HCT116 (cell line): ENCODE data around the gene ARHGAP42. TPM values are rescaled to one million over a fixed set of nuclear protein-coding genes. Genes with fewer than 3 reads are reported as not detected.

Source experiments
- ATAC-seq: fragments of 200-7000 bp; cut with Tn5 transposase; 2 replicates; pipeline ENCODE4 v1.9.1; 2020; ENCODE audit warnings: mild to moderate bottlenecking, moderate library complexity
- BruUV-seq: library from RNA; stranded (reverse); fragments of 400-500 nt; replicated peaks from 2 replicates; lab custom pipeline; 2021; lab: Mats Ljungman, UMichigan
- CTCF ChIA-PET: fragments of 300-600 bp; sonication (Branson Sonifier 250); formaldehyde crosslinking; loops from one replicate; lab custom pipeline; 2021; ENCODE audit warnings: antibody characterized with exemption; lab: Charles Lee
- POLR2A ChIA-PET: fragments of 300-600, 350-600 bp; sonication (Branson Sonifier 250); formaldehyde crosslinking; loops from one replicate; lab custom pipeline; 2021; ENCODE audit warnings: antibody characterized with exemption; lab: Charles Lee
- RAD21 ChIA-PET, 2 experiments: fragments of 300-600 bp; sonication (Branson Sonifier 250); formaldehyde crosslinking; loops; one replicate each; lab custom pipeline; 2023; ENCODE audit warnings: low total read pairs in 2 of 2; ENCODE audit not compliant: uncharacterized antibody in 2 of 2, unreplicated experiment in 2 of 2, low non-redundant PET in 1 of 2; lab: Charles Lee
- DNase-seq: peaks from one replicate; pipeline ENCODE4 v3.0.0-alpha.2; 2010; ENCODE audit warnings: low read depth, low spot score
- H2AFZ ChIP-seq: fragments of 200-600 bp; shearing (Covaris generic), sonication (generic); 2 replicates; pipeline ENCODE4 v1.6.1; 2017; ENCODE audit warnings: low read depth, mixed run types, mixed read lengths, antibody characterized with exemption, low read length; ENCODE audit not compliant: poor library complexity, severe bottlenecking
- H3K27ac ChIP-seq: 2 replicates; pipeline ENCODE4 v1.5.1; 2012; ENCODE audit warnings: low read depth, low read length
- H3K27me3 ChIP-seq: fragments of 200-600 bp; sonication (generic); 2 replicates; pipeline ENCODE4 v1.6.1; 2016; ENCODE audit warnings: mixed run types, low read length, mixed read lengths; ENCODE audit not compliant: insufficient read depth
- H3K36me3 ChIP-seq, 2 experiments: fragments of 200-500 bp in 1 of 2; fragments of 200-600 bp in 1 of 2; sonication (Bioruptor generic) in 1 of 2; sonication (generic) in 1 of 2; 2 replicates each; pipeline versions ENCODE4 v1.5.1 to v1.6.1; 2014 to 2016; ENCODE audit warnings: low read length in 2 of 2, inconsistent platforms in 1 of 2, mixed read lengths in 1 of 2, mixed run types in 1 of 2; ENCODE audit not compliant: insufficient read depth in 2 of 2, control insufficient read depth in 1 of 2
- H3K4me1 ChIP-seq, 2 experiments: fragments of 200-600 bp in 1 of 2; sonication (generic) in 1 of 2; 2 replicates each; pipeline versions ENCODE4 v1.5.1 to v1.6.1; 2012 to 2017; ENCODE audit warnings: low read length in 2 of 2, inconsistent platforms in 1 of 2, mild to moderate bottlenecking in 1 of 2, mixed read lengths in 1 of 2, mixed run types in 1 of 2, moderate library complexity in 1 of 2; ENCODE audit not compliant: insufficient read depth in 2 of 2, control insufficient read depth in 1 of 2
- H3K4me2 ChIP-seq: fragments of 200-600 bp; sonication (generic); 2 replicates; pipeline ENCODE4 v1.6.1; 2017; ENCODE audit warnings: mixed run types, low read length, mixed read lengths
- H3K4me3 ChIP-seq, 2 experiments: fragments of 200-600 bp in 1 of 2; sonication (generic) in 1 of 2; replicated peaks in 1 of 2; 2 replicates each; pipeline ENCODE4 v1.5.1; 2011 to 2016; ENCODE audit warnings: low read length in 2 of 2, control low read depth in 1 of 2, low read depth in 1 of 2, mild to moderate bottlenecking in 1 of 2, mixed read lengths in 1 of 2, mixed run types in 1 of 2
- H3K79me2 ChIP-seq: fragments of 200-600 bp; sonication (generic); 2 replicates; pipeline ENCODE4 v1.6.1; 2017; ENCODE audit warnings: mild to moderate bottlenecking, mixed run types, low read length, moderate library complexity, mixed read lengths; ENCODE audit not compliant: insufficient read depth
- H3K9ac ChIP-seq: fragments of 200-600 bp; sonication (generic); 2 replicates; pipeline ENCODE4 v1.6.1; 2016; ENCODE audit warnings: low read length, mixed read lengths
- H3K9me2 ChIP-seq: fragments of 200-600 bp; sonication (generic), shearing (Covaris generic); 2 replicates; pipeline ENCODE4 v1.6.1; 2017; ENCODE audit warnings: mixed run types, mild to moderate bottlenecking, moderate library complexity; ENCODE audit not compliant: insufficient read depth
- H3K9me3 ChIP-seq, 2 experiments: fragments of 200-500 bp in 1 of 2; fragments of 200-600 bp in 1 of 2; sonication (Bioruptor generic) in 1 of 2; sonication (generic) in 1 of 2; 2 replicates each; pipeline ENCODE4 v1.6.1; 2014 to 2017; ENCODE audit warnings: low read length in 2 of 2, mixed read lengths in 2 of 2, inconsistent platforms in 1 of 2, low read depth in 1 of 2, mild to moderate bottlenecking in 1 of 2, mixed run types in 1 of 2, moderate library complexity in 1 of 2; ENCODE audit not compliant: control insufficient read depth in 1 of 2, insufficient read depth in 1 of 2
- H4K20me1 ChIP-seq: fragments of 200-600 bp; sonication (generic), shearing (Covaris generic); 2 replicates; pipeline ENCODE4 v1.6.1; 2017; ENCODE audit warnings: mixed run types, mild to moderate bottlenecking, moderate library complexity; ENCODE audit not compliant: insufficient read depth
- CBX3 ChIP-seq: IDR thresholded peaks from 2 replicates; pipeline ENCODE4 v1.6.1; 2012; ENCODE audit warnings: low read depth
- CEBPB ChIP-seq: IDR thresholded peaks from 2 replicates; pipeline ENCODE4 v1.6.1; 2012; ENCODE audit warnings: low read depth
- EGR1 ChIP-seq: IDR thresholded peaks from 2 replicates; pipeline ENCODE4 v1.6.1; 2012; ENCODE audit warnings: low read depth
- ELF1 ChIP-seq: IDR thresholded peaks from 2 replicates; pipeline ENCODE4 v1.6.1; 2012; ENCODE audit warnings: low read depth, borderline replicate concordance
- EZH2 ChIP-seq: fragments of 200-600 bp; sonication (generic); IDR thresholded peaks from 2 replicates; pipeline ENCODE4 v1.6.1; 2017; ENCODE audit warnings: antibody characterized with exemption, mixed run types
- EZH2phosphoT487 ChIP-seq: fragments of 200-600 bp; IDR thresholded peaks from 2 replicates; pipeline ENCODE4 v1.6.1; 2018; ENCODE audit warnings: antibody characterized with exemption, borderline replicate concordance
- FOSL1 ChIP-seq: IDR thresholded peaks from 2 replicates; pipeline ENCODE4 v1.6.1; 2012; ENCODE audit warnings: low read depth
- JUND ChIP-seq: IDR thresholded peaks from 2 replicates; pipeline ENCODE4 v1.6.1; 2012
- POLR2A ChIP-seq: IDR thresholded peaks from 2 replicates; pipeline ENCODE4 v1.7.0; 2011; ENCODE audit warnings: borderline replicate concordance; ENCODE audit not compliant: insufficient read depth, insufficient read length; ENCODE audit errors: extremely low read depth
- RAD21 ChIP-seq: IDR thresholded peaks from 2 replicates; pipeline ENCODE4 v1.6.1; 2012; ENCODE audit warnings: low read depth, mild to moderate bottlenecking
- SIN3A ChIP-seq: IDR thresholded peaks from 2 replicates; pipeline ENCODE4 v1.6.1; 2012; ENCODE audit warnings: low read depth
- SRF ChIP-seq: IDR thresholded peaks from 2 replicates; pipeline ENCODE4 v1.6.1; 2012; ENCODE audit warnings: low read depth
- TCF7L2 ChIP-seq: IDR thresholded peaks from 2 replicates; pipeline ENCODE4 v1.7.0; 2011; ENCODE audit warnings: borderline replicate concordance, inconsistent platforms; ENCODE audit not compliant: insufficient read depth, insufficient read length; ENCODE audit errors: extremely low read depth
- YY1 ChIP-seq: IDR thresholded peaks from 2 replicates; pipeline ENCODE4 v1.6.1; 2011; ENCODE audit warnings: low read length, low read depth, moderate library complexity, mild to moderate bottlenecking; ENCODE audit not compliant: insufficient replicate concordance; ENCODE audit errors: extremely low read depth
- ZFX ChIP-seq: fragments of 450-650 bp; IDR thresholded peaks from 2 replicates; pipeline ENCODE4 v1.6.1; 2017
- ZNF274 ChIP-seq: fragments of 200-500 bp; sonication (Bioruptor generic); IDR thresholded peaks from 2 replicates; pipeline ENCODE4 v1.6.1; 2014; ENCODE audit warnings: mild to moderate bottlenecking, low read depth, low read length, inconsistent platforms
- intact Hi-C: fragments of 100-400 bp; cut with micrococcal nuclease; formaldehyde crosslinking; loops from 2 replicates; pipeline ENCODE4 v1.10.0; 2022
- total RNA-seq: library from RNA; stranded (reverse); gene quantifications from one replicate; pipeline ENCODE4 v1.2.1, GENCODE V29; 2021; ENCODE audit not compliant: unreplicated experiment
- TF ChIP-seq, protein P1 (sequence below), 3 experiments: fragments of 200-600 bp in 1 of 3; sonication (generic) in 1 of 3; IDR thresholded peaks in 2 of 3; conservative IDR thresholded peaks in 1 of 3; 2 replicates each; pipeline ENCODE4 v1.5.1; 2012 to 2017; ENCODE audit warnings: low read depth in 2 of 3, low read length in 2 of 3, antibody characterized with exemption in 1 of 3, borderline replicate concordance in 1 of 3, control low read depth in 1 of 3, mild to moderate bottlenecking in 1 of 3, mixed read lengths in 1 of 3, mixed run types in 1 of 3, moderate library complexity in 1 of 3; ENCODE audit not compliant: insufficient read depth in 1 of 3
- TF ChIP-seq, protein P2 (sequence below): IDR thresholded peaks from 2 replicates; pipeline ENCODE4 v1.6.1; 2012
- TF ChIP-seq, protein P3 (sequence below): IDR thresholded peaks from 2 replicates; pipeline ENCODE4 v1.6.1; 2012; ENCODE audit warnings: low read depth

The ARHGAP42 gene
- total RNA-seq, 1 experiment from 2014 or later, result 12.3 TPM

DNA sequence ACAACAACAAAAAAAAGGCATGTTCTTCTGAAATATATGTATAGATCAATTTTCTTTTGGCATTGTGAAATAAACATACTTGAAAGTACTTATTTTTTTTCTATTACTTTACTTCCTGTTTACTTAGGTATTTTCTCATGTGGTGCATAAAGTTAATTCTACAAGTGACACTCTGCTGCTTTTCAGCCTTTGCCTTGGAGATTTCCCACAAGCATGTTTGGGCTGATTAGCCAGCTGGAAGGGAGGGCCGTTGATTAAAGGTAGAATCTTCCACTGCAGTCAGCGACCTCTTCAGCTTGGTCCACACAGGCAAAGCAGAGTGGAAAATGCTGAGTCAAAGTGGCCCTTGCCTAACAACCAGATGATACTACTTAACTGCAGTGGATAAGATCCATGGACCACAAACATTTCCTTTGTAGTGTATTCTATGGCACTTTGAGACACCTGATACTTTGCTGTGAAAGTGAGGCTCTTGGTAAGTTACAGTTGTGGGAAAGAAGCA is 176.0 kb downstream of the ARHGAP42 start (continued):
- TF ChIP-seq, protein P1, sequence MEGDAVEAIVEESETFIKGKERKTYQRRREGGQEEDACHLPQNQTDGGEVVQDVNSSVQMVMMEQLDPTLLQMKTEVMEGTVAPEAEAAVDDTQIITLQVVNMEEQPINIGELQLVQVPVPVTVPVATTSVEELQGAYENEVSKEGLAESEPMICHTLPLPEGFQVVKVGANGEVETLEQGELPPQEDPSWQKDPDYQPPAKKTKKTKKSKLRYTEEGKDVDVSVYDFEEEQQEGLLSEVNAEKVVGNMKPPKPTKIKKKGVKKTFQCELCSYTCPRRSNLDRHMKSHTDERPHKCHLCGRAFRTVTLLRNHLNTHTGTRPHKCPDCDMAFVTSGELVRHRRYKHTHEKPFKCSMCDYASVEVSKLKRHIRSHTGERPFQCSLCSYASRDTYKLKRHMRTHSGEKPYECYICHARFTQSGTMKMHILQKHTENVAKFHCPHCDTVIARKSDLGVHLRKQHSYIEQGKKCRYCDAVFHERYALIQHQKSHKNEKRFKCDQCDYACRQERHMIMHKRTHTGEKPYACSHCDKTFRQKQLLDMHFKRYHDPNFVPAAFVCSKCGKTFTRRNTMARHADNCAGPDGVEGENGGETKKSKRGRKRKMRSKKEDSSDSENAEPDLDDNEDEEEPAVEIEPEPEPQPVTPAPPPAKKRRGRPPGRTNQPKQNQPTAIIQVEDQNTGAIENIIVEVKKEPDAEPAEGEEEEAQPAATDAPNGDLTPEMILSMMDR (IDR thresholded peaks at IDR 0.05 in 2 of 3, conservative IDR thresholded peaks at IDR 0.05 in 1 of 3; ENCODE audit: borderline replicate concordance in 1 of 3, insufficient read depth in 1 of 3, low read depth in 2 of 3, low read length in 2 of 3), result no peak
- TF ChIP-seq CEBPB, result no peak
- TF ChIP-seq EZH2, result no peak
- no peak for TF ChIP-seq RAD21
- TF ChIP-seq, protein P2, sequence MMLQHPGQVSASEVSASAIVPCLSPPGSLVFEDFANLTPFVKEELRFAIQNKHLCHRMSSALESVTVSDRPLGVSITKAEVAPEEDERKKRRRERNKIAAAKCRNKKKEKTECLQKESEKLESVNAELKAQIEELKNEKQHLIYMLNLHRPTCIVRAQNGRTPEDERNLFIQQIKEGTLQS, result no peak
- TF ChIP-seq JUND, result no peak
- TF ChIP-seq EZH2phosphoT487, result no peak
- TF ChIP-seq SIN3A, result no peak

DNA sequence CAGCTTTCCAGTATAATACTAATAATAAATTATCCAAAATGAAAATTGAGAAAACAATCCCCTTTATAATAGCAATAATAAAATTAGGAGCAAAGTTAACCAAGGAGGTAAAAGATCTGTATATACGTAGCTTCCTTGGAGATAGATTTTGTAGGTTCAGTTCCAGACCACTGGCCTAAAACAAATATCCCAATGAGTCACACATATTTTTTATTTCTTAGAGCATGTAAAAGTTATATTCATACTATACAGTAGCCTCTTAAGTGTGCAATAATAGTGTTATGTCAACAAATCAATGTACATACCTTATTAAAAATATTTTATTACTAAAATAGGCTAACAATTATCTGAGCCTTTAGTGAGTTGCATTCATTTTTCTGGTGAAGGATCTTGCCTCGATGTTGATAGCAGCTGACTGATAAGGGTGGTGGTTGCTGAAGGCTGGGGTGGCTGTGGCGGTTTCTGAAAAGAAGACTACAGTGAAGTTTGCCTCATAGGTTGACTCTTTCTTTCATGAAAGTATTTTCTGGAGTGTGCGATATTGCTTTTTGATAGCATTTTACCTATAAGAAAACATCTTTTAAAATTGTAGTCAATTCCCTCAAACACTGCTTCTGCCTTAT is 178.5 kb downstream of the ARHGAP42 start:
- H3K27ac ChIP-seq, result no peak overlapping the region
- H3K36me3 ChIP-seq, result no peaks in the 10 kb centered on the region
- H3K79me2 ChIP-seq, result no peaks in the 10 kb centered on the region
- DNase-seq (no peak), ATAC-seq (no peak)
- no TSS peak for BruUV-seq
- no peaks in the 10 kb centered on the region for H3K27me3 ChIP-seq
- H2AFZ ChIP-seq, result no peak overlapping the region
- ChIA-PET POLR2A (no interaction called here), CTCF (no interaction called here), RAD21 (no interaction called here)
- peaks cover 0 to 9% of the 10 kb centered on the region in 2 experiments; a peak in 1 of 4 replicates for H3K4me1 ChIP-seq
- intact Hi-C loops, result no loop called here
- H3K9me2 ChIP-seq, result no peaks in the 10 kb centered on the region
- H4K20me1 ChIP-seq, result no peaks in the 10 kb centered on the region
- H3K4me3 ChIP-seq, result no peak overlapping the region
- no peak overlapping the region for H3K4me2 ChIP-seq
- no peaks in the 10 kb centered on the region for H3K9me3 ChIP-seq
- no peak overlapping the region for H3K9ac ChIP-seq
- TF ChIP-seq ZNF274 (no peak), ZFX (no peak), SRF (no peak), JUND (no peak), CBX3 (no peak), ELF1 (no peak), EZH2 (no peak), CEBPB (no peak), TCF7L2 (no peak), FOSL1 (no peak), YY1 (no peak), EZH2phosphoT487 (no peak), POLR2A (no peak), EGR1 (no peak)
- TF ChIP-seq, protein P3, sequence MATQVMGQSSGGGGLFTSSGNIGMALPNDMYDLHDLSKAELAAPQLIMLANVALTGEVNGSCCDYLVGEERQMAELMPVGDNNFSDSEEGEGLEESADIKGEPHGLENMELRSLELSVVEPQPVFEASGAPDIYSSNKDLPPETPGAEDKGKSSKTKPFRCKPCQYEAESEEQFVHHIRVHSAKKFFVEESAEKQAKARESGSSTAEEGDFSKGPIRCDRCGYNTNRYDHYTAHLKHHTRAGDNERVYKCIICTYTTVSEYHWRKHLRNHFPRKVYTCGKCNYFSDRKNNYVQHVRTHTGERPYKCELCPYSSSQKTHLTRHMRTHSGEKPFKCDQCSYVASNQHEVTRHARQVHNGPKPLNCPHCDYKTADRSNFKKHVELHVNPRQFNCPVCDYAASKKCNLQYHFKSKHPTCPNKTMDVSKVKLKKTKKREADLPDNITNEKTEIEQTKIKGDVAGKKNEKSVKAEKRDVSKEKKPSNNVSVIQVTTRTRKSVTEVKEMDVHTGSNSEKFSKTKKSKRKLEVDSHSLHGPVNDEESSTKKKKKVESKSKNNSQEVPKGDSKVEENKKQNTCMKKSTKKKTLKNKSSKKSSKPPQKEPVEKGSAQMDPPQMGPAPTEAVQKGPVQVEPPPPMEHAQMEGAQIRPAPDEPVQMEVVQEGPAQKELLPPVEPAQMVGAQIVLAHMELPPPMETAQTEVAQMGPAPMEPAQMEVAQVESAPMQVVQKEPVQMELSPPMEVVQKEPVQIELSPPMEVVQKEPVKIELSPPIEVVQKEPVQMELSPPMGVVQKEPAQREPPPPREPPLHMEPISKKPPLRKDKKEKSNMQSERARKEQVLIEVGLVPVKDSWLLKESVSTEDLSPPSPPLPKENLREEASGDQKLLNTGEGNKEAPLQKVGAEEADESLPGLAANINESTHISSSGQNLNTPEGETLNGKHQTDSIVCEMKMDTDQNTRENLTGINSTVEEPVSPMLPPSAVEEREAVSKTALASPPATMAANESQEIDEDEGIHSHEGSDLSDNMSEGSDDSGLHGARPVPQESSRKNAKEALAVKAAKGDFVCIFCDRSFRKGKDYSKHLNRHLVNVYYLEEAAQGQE, result no peak
- TF ChIP-seq, protein P2, result no peak
